Retinal pigment epithelial cell (primary cell): ENCODE measurements around the gene SSBP3.

Experiments used
- DNase-seq: peaks from one replicate; pipeline ENCODE4 v3.0.0-alpha.2; 2010; ENCODE audit warnings: low read depth
- H3K4me3 ChIP-seq: 2 replicates; pipeline ENCODE4 v1.5.1; 2011; ENCODE audit warnings: mild to moderate bottlenecking, low read length, control low read depth, moderate library complexity
- TF ChIP-seq, protein P1 (sequence below): conservative IDR thresholded peaks from 2 replicates; pipeline ENCODE4 v1.5.1; 2011; ENCODE audit warnings: low read depth, low read length, control low read depth, inconsistent platforms

SSBP3 gene

DNA sequence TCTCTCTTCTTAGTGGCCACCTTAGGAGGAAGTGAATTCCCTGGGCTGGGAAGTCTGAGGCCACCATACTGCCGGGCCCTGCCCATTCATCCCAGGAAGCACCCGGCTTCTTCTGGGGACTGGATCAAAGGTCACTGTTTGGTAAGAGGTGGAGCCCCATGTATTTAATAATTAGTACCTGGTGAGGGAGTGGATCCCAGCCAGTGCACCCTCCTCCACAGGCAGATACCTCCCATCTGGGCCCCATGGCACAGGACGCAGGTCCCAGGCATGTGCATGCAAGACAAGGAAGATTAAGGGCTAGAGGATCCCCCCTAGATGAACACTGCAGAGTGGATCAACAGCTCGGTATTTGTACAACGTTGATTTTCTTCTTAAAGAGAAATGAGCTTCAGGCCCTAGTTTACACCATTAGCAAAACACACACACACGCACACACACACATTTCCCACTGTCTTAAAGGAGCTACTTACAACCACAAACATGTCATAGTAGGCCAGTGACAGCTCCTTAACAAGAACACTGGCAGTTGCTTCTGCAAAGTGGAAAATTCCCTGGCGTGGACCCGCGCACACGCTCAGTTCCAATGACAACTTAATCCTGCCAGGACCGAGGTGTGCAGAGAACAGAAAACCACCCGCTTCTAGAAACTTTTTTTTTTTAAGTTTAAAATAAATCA is 115.5 kb downstream of the SSBP3 start:
- peak; percentile 31 for DNase-seq
- TF ChIP-seq, protein P1, sequence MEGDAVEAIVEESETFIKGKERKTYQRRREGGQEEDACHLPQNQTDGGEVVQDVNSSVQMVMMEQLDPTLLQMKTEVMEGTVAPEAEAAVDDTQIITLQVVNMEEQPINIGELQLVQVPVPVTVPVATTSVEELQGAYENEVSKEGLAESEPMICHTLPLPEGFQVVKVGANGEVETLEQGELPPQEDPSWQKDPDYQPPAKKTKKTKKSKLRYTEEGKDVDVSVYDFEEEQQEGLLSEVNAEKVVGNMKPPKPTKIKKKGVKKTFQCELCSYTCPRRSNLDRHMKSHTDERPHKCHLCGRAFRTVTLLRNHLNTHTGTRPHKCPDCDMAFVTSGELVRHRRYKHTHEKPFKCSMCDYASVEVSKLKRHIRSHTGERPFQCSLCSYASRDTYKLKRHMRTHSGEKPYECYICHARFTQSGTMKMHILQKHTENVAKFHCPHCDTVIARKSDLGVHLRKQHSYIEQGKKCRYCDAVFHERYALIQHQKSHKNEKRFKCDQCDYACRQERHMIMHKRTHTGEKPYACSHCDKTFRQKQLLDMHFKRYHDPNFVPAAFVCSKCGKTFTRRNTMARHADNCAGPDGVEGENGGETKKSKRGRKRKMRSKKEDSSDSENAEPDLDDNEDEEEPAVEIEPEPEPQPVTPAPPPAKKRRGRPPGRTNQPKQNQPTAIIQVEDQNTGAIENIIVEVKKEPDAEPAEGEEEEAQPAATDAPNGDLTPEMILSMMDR = no peak
- no peak overlapping the region for H3K4me3 ChIP-seq

DNA sequence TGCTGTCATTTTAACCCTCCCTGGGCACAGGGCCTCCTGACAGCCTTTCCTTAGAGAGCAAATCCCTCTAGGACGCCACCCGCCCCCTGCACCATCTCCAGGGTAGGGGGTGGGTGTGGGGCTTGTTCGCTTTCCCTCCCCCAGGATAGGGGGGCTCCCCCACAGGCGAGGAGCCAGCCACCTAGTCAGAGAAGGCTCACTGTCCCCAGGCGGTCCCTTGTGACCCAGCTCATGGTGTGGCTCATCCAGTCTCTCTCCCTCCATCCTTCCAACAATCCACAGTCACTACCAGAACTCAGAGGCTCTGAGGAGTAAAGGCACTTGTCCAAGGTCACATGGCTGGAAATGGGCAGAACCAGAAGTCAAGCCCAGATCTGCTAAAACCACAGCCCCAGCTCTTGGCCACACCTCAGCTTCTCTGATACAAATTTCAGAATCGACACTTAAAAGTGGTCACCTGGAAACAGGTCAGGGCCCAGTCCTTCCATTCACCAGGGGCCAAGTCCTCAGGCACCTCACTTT is 116.4 kb downstream of the SSBP3 start:
- no peak for DNase-seq
- no peak overlapping the region for H3K4me3 ChIP-seq
- TF ChIP-seq, protein P1 = no peak

- no peak overlapping the region for H3K4me3 ChIP-seq
- no peak for DNase-seq
- TF ChIP-seq, protein P1 = no peak
These were observed 118.4 kb downstream of the SSBP3 start for GRCh38 chr1:54287801-54288211.

- TF ChIP-seq, protein P1 = no peak
- DNase-seq = peak; percentile 54
- H3K4me3 ChIP-seq = no peak overlapping the region
These were observed 119.0 kb downstream of the SSBP3 start for GRCh38 chr1:54287176-54287650.

- TF ChIP-seq, protein P1 = no peak
- no peak for DNase-seq
- H3K4me3 ChIP-seq = no peak overlapping the region
These were observed 120.3 kb downstream of the SSBP3 start for GRCh38 chr1:54285815-54286345.

DNA sequence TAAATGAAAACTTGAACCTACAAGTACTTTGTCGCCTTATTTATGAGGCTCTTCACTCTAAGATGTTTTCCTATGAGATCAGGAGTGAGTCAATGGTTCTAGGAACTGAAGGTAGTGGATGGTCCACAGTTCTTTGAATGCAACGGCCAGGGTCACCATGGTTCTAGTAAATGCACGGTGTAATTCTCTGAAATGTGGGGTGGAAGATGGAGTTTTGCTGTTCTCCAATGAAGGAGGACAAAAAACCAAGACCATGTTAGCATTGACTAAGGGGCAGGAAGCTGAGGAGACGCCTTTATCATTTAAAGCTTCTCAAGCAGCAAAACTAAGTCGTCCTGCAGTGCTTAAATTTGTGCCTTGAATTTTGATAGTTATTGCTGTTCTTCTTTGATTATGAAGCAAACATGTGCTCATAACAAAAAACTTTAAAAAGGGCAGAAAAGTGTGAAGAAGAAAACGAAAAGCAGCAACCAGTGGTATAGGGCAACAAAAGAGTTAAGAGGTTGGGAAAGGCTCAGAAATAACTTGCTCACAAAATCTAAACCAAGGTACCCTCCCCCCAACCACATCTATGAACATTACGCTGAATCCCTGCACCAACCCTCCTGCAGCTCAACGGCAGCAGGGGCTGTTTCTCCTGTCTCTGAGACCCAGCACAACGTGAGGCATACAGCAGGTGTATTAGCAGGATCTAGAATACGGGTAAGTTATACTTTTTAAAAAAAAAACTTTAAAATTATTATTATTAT is 121.2 kb downstream of the SSBP3 start:
- TF ChIP-seq, protein P1 = no peak
- no peak overlapping the region for H3K4me3 ChIP-seq
- DNase-seq = no peak
